ENCODE data around the gene SHC3.

The SHC3 gene

GRCh38 chr9:89167788-89168187 is 10.8 kb downstream of the SHC3 start:
- no peak for DNase-seq
- intact Hi-C loops (cut with DNase I): no loop called here

- no peak for DNase-seq
- intact Hi-C loops (cut with DNase I): no loop called here
These were observed 11.8 kb downstream of the SHC3 start for GRCh38 chr9:89166852-89167251.

GRCh38 chr9:89165880-89166279 is 12.7 kb downstream of the SHC3 start:
- DNase-seq: no peak
- intact Hi-C loops (cut with DNase I): no loop called here

- DNase-seq: no peak
- intact Hi-C loops (cut with DNase I): no loop called here
These were observed 13.3 kb downstream of the SHC3 start for GRCh38 chr9:89165341-89165740.

- DNase-seq: no peak
- intact Hi-C loops (cut with DNase I): no loop called here
These were observed 17.4 kb downstream of the SHC3 start for GRCh38 chr9:89161221-89161620.

- no peak for DNase-seq
- intact Hi-C loops (cut with DNase I): no loop called here
These were observed 17.8 kb downstream of the SHC3 start for GRCh38 chr9:89160806-89161205.

- intact Hi-C loops (cut with DNase I): no loop called here
- peak in 13 of 42 donors; percentile 22 to 66 (median 39) for DNase-seq
These were observed 23.8 kb downstream of the SHC3 start for GRCh38 chr9:89154651-89155336.

- no peak for DNase-seq
- intact Hi-C loops (cut with DNase I): no loop called here
These were observed 24.4 kb downstream of the SHC3 start for GRCh38 chr9:89154218-89154617.

- DNase-seq: peak in 5 of 42 donors; percentile 25 to 54 (median 39)
These were observed 25.2 kb downstream of the SHC3 start for GRCh38 chr9:89153232-89154017.

GRCh38 chr9:89149726-89150125 is 28.9 kb downstream of the SHC3 start:
- intact Hi-C loops (cut with DNase I): no loop called here
- DNase-seq: peak in 2 of 42 donors; percentile 35 to 49

More at GRCh38 chr9:89153232-89154017, 25.2 kb downstream of the SHC3 start:
- intact Hi-C loops (cut with DNase I): no loop called here

GRCh38 chr9:89145097-89145496 is 33.5 kb downstream of the SHC3 start:
- DNase-seq: peak in 1 of 42 donors; percentile 12
- intact Hi-C loops (cut with DNase I): no loop called here

GRCh38 chr9:89144238-89144637 is 34.4 kb downstream of the SHC3 start:
- DNase-seq: no peak
- intact Hi-C loops (cut with DNase I): no loop called here

GRCh38 chr9:89143266-89143665 is 35.4 kb downstream of the SHC3 start:
- intact Hi-C loops (cut with DNase I): no loop called here
- DNase-seq: no peak

GRCh38 chr9:89139455-89139854 is 39.2 kb downstream of the SHC3 start:
- intact Hi-C loops (cut with DNase I): no loop called here
- no peak for DNase-seq

GRCh38 chr9:89138463-89139390 is 39.9 kb downstream of the SHC3 start:
- DNase-seq: no peak
- intact Hi-C loops (cut with DNase I): no loop called here

- peak in 38 of 42 donors; percentile 15 to 86 (median 46) for DNase-seq
- intact Hi-C loops (cut with DNase I): no loop called here
These were observed 40.8 kb downstream of the SHC3 start for GRCh38 chr9:89137542-89138462.

GRCh38 chr9:89135591-89136166 is 42.9 kb downstream of the SHC3 start:
- intact Hi-C loops (cut with DNase I): no loop called here

GRCh38 chr9:89134709-89135108 is 43.9 kb downstream of the SHC3 start:
- no peak for DNase-seq
- intact Hi-C loops (cut with DNase I): no loop called here

More at GRCh38 chr9:89135591-89136166, 42.9 kb downstream of the SHC3 start:
- no peak for DNase-seq
